Skin epidermis (tissue), 12 donors: ENCODE data around the gene LRMDA.
"Not testable (repeated sequence)": the region's sequence is repeated elsewhere in the genome, so short reads cannot be mapped to it uniquely, and the experiment has no call there.

Experiments used
- H3K27ac ChIP-seq, 21 experiments: fragments of 200-600 bp; sonication (generic) in 11 of 21; one replicate each; pipeline ENCODE4 v1.5.0; 2020; ENCODE audit warnings: mild to moderate bottlenecking in 3 of 21, inconsistent platforms in 2 of 21, moderate library complexity in 2 of 21
- H3K4me3 ChIP-seq, 7 experiments: fragments of 200-600 bp; sonication (generic) in 2 of 7; one replicate each; pipeline ENCODE4 v1.5.0; 2020; ENCODE audit warnings: inconsistent platforms in 2 of 7, mild to moderate bottlenecking in 2 of 7, moderate library complexity in 1 of 7

LRMDA gene

GRCh38 chr10:75765789-75766096, 334.3 kb downstream of the LRMDA start:
- H3K4me3 ChIP-seq, result no peak overlapping the region
- peak overlapping the region in 1 of 21 experiments; percentile 54 for H3K27ac ChIP-seq

GRCh38 chr10:75766106-75766505, 334.7 kb downstream of the LRMDA start:
- no peak overlapping the region for H3K27ac ChIP-seq
- no peak overlapping the region for H3K4me3 ChIP-seq

- not testable (repeated sequence) for H3K27ac ChIP-seq, H3K4me3 ChIP-seq
Observed at GRCh38 chr10:75766752-75767151, 335.3 kb downstream of the LRMDA start.

DNA sequence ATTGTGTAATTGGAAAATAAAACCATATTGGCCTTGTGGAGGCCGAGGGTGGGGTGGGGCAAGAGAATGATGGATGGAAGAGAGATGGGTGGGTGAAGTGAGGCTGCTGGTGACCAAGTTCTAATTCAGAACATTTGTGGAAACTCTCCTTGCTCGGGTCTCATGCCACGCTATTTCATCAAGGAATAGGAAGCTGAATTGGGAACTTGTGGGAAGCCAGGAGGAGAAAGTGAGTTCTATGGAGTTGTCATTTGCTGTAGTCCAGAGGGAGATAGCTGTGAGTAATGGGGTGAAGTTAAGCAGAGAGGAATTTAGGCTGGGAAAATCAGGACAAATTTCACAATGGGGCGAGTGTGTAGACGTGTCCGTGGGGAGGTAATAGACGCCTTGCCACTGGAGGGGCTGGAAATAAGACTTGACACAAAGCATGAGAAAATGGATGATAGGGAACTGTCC, 339.2 kb downstream of the LRMDA start:
- Histone ChIP-seq H3K4me3 (no peak overlapping the region), H3K27ac (peak overlapping the region in 7 of 21 experiments; percentile 12 to 78 (median 38))

GRCh38 chr10:75771606-75772005, 340.2 kb downstream of the LRMDA start:
- peak overlapping the region in 11 of 21 experiments; percentile 5 to 78 (median 38) for H3K27ac ChIP-seq
- no peak overlapping the region for H3K4me3 ChIP-seq

- Histone ChIP-seq H3K27ac (peak overlapping the region in 12 of 21 experiments; percentile 5 to 78 (median 36)), H3K4me3 (peak overlapping the region in 2 of 7 experiments; percentile 8 to 24)
Observed at GRCh38 chr10:75772153-75772887, 340.9 kb downstream of the LRMDA start.

DNA sequence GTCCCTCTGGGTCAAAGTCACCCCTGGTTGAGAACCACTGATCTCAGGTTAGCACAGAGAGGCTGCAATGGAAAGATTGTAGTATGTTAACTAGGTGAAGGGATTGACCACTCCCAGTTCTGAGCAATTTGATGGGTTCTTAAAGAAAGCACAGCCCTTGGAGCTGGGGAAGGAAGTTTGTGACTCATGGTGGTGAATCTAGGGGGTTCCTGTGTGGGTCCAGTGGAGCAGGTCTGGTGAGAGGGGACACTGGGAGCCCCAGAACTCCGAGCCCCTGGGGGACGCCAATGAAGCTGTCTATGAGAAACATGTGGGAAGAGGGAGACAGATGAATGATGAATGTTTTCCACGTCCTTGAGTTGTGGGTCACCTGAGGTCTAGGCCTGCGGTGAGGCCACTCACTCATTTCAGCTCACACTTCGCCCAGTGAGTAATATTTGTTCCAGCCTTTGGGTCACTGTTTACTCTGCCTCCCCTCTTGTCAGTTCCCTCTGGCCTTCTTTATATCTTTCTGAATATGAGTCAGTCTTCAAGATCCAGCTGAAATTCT, 341.9 kb downstream of the LRMDA start:
- no peak overlapping the region for H3K4me3 ChIP-seq
- peak overlapping the region in 5 of 21 experiments; percentile 4 to 78 (median 33) for H3K27ac ChIP-seq

DNA sequence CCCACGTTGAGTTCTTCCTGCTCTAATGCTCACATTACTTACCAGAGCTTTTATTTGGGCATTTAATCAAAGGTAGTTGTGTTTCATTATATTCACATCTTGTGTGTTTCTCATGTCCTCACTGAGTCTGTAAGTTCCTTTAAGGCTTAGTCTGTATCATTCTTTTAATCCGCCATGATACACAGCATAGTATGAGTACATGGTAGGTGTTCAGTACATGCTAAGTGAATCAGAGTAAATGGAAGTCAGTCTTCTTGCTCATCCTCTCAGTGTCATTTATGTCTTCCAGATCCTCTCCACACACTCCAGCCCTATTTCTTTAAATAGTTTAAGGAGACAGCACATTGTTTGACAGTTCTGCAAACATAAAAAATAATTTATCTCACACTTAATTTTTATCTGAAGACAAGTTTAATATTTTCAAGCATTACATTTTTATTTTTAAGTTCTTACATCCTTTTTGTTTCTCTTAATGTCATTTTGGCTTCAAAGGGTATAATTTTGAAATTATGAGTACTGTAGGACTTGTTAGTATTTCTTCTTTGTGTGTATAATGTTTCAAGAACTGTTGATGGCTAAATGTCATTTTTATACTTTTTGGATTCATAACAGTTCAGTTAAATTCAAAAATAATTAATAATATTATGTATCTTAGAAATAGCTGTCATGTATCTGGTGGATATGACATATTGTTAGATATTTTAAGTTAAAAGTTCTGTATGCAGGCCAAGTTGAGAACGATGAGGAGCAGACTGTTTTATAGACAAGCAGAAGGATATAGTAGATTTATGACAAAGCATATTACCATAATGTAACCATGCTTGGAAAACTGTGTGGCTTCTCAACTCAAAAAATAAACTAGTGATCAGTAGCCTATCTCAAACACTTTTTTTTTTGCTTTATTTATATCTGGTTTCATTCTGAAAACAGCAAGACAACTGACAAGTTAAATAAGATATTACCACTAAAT, 342.7 kb downstream of the LRMDA start:
- H3K27ac ChIP-seq, result peak overlapping the region in 2 of 21 experiments; percentile 29 to 68
- no peak overlapping the region for H3K4me3 ChIP-seq

DNA sequence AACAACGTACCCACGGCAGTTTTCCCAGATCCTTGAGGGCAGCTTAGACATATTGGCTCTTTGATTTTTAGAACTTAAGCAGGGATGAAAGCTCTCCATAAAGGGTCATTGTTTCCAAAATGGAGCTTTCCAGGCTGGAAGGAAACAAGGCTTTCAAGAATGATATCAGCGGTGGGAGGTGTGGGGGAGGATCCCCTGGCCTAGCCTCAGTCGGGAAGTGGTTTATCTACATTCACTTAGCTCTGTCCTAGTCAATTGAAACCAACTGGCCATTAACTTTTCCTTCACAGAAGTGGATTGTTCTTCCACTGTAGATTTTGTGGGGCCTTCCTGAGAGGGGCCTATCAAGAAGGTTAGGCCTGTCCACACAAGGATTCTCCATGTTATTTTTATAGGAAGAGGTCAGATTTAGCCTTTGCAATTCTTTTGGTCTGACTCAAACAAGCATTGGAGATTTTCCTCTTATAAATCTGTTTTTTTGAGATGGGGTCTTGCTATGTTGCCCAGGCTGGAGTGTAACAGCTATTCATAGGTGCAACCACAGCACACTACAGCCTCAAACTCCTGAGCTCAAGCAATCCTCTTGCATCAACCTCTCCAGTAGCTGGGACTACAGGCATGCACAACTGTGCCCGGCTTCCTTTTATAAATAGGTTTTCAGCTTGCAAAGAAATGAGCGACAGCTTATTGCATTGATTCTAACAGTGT, 343.5 kb downstream of the LRMDA start:
- Histone ChIP-seq H3K4me3 (no peak overlapping the region), H3K27ac (no peak overlapping the region)

- H3K4me3 ChIP-seq, result no peak overlapping the region
- H3K27ac ChIP-seq, result no peak overlapping the region
Observed at GRCh38 chr10:75776738-75777504, 345.5 kb downstream of the LRMDA start.

GRCh38 chr10:75778665-75779064, 347.2 kb downstream of the LRMDA start:
- Histone ChIP-seq H3K27ac (no peak overlapping the region), H3K4me3 (no peak overlapping the region)

DNA sequence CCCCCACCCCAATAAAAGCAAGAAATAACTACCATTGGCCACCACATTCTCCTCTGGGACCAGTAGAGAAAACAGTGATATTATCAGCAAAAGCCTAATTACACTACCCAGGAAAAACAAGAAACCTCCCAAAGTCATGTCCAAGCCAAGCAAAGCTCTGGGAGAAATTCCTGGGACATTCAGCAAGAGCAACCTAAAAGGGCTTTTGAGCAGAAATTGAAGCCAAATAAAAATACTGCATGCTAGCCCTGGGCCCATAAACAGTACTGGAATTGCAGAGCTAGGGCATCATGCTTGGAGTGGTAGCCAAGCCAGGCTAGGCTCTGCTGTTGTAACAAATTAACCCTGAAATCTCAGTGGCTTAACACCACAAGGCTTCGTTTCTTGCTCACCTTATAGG, 347.9 kb downstream of the LRMDA start:
- no peak overlapping the region for H3K27ac ChIP-seq
- H3K4me3 ChIP-seq, result no peak overlapping the region

DNA sequence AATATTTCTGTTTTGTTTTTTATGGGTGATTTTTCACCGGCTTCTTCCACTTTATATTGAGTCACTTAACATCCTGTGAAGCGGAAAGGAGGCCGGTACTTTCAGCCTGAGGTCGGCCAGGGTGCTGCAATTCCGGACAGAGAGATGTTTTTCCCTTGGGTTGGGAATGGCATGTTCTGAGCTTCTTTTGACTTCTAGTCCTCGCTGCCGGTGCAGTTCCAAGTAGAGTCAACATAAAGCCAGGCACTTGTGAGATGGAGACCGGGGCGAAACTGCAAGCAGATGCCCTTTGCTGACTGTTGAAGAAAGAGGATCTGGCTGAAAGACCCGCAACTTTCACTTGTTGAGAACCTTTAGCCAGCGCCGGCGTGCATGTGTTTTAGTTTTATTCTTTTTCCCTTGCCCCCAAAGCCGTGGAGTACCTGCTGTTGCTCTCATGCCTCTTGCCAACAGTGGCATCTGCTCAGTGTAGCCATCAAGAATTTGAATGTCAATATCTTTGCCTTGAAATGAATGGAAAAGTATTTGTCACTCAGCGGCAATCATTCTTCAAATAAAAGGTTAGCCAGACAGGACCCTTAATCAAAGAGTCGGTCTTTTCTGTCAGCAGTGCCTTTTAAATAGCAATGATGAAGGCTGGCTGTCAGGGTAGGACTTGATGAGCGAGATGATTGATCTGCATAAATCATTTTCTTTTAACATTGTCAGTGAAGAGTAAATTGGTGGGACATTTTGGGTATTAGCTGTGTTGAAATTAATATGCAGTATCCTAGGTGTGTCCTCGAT, 351.2 kb downstream of the LRMDA start:
- no peak overlapping the region for H3K27ac ChIP-seq

GRCh38 chr10:75788394-75789205, 357.2 kb downstream of the LRMDA start:
- H3K4me3 ChIP-seq, result no peak overlapping the region

More for the DNA sequence above, 351.2 kb downstream of the LRMDA start:
- no peak overlapping the region for H3K4me3 ChIP-seq

DNA sequence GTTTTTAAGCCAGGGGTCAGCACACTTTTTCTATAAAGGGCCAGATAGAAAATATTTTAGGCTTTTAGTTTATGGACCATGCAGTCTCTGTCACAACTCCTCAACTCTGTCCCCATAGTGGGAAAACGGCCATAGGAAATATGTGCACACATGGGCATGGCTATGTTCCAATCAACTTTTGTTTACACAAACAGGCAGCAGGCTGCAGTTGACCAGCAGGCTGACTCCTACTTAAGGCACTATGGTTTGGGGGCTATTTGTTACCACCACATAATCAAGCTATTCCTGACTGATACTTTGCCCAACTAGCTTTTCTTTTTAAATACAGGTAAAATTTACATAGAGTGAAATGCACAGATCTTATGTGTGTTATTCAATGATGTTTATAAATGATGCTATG, 362.4 kb downstream of the LRMDA start:
- Histone ChIP-seq H3K27ac (no peak overlapping the region), H3K4me3 (no peak overlapping the region)

More at GRCh38 chr10:75788394-75789205, 357.2 kb downstream of the LRMDA start:
- H3K27ac ChIP-seq, result peak overlapping the region in 4 of 21 experiments; percentile 1 to 42 (median 22)

- no peak overlapping the region for H3K27ac ChIP-seq
Observed at GRCh38 chr10:75801121-75801520, 369.7 kb downstream of the LRMDA start.

DNA sequence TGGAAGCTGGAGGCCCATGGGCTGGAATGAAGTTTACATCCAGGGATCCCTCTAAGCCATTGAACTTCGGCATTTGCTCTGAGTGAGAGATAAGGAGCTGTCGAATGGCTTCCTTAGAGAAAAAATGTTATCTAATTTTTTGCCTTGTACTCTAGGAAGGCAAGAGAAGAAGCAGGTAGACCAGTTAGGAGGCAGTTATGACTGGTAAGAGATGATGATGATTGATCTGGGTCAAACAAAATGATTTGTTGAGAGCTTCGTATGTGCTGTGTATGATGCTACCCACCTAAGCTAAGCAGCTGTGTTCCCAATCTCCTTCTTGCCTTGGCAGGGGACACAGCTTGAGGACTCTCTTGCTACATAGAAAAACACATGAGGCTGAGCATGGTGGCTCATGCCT, 370.2 kb downstream of the LRMDA start:
- Histone ChIP-seq H3K4me3 (no peak overlapping the region), H3K27ac (no peak overlapping the region)

More at GRCh38 chr10:75801121-75801520, 369.7 kb downstream of the LRMDA start:
- no peak overlapping the region for H3K4me3 ChIP-seq
